ENCODE measurements around the gene ORM2. TPM values are rescaled to one million over a fixed set of nuclear protein-coding genes. Genes with fewer than 3 reads are reported as not detected.
A peak's percentile ranks its signal among the peaks of the same experiment; 100 is the strongest.
"Not testable (repeated sequence)": the region's sequence is repeated elsewhere in the genome, so short reads cannot be mapped to it uniquely, and the experiment has no call there.

ORM2 gene
- total and polyA plus RNA-seq, 9 of the 15 experiments (the other 6 are each of a cell fraction or from before 2014, with no cell fraction given): 0.98 TPM; not detected in 8

- H4K20me1 ChIP-seq (replicated peaks; ENCODE audit: control insufficient read depth, insufficient read depth, low read length); CTCF ChIA-PET (ENCODE audit: low intra/inter-chr PET ratio); H3K79me2 ChIP-seq (ENCODE audit: control insufficient read depth, insufficient read depth, low read length); in situ Hi-C loops (cut with MboI); H3K9ac ChIP-seq (ENCODE audit: insufficient read depth in 1 of 2, low read depth in 2 of 2, low read length in 2 of 2); H3K9me1 ChIP-seq (ENCODE audit: control insufficient read depth, insufficient read depth, low read length); H3K27ac ChIP-seq (ENCODE audit: extremely low read depth, low read depth, low read length); H3K9me3 ChIP-seq (replicated peaks; ENCODE audit: control insufficient read depth, insufficient read depth, low read depth, low read length); BruUV-seq (replicated peaks); H3K4me1 ChIP-seq (replicated peaks in 1 of 2; ENCODE audit: control insufficient read depth in 2 of 2, insufficient read depth in 2 of 2, low read length in 2 of 2); H3K4me3 ChIP-seq; H3K4me2 ChIP-seq (ENCODE audit: insufficient read depth, low read length); ATAC-seq; DNase-seq (ENCODE audit: extremely low read depth in 1 of 4, low spot score in 3 of 4); intact Hi-C loops (cut with micrococcal nuclease); H3K36me3 ChIP-seq (ENCODE audit: control insufficient read depth, insufficient read depth, low read length); FAIRE-seq; H2AFZ ChIP-seq (ENCODE audit: low read depth, low read length): not testable (repeated sequence)
- POLR2A ChIA-PET: interaction anchor here (0.7 kb wide), 1 partner anchor 17 kb away, joined by 4 read pairs; no protein-coding TSS in a partner anchor
- H3K27me3 ChIP-seq (ENCODE audit: control insufficient read depth in 2 of 2, insufficient read depth in 2 of 2, low read length in 2 of 2): peaks cover 25 to 51% of the 10 kb centered on the region in 2 experiments; a peak in 4 of 5 replicates
- 0% methylated on average over 6 of the region's 6 CpGs for whole genome bisulfite sequencing (ENCODE audit: insufficient coverage, low coverage, missing lambda C conversion rate)
Observed at GRCh38 chr9:114323849-114324248, 5.8 kb upstream of the ORM2 start.

DNA sequence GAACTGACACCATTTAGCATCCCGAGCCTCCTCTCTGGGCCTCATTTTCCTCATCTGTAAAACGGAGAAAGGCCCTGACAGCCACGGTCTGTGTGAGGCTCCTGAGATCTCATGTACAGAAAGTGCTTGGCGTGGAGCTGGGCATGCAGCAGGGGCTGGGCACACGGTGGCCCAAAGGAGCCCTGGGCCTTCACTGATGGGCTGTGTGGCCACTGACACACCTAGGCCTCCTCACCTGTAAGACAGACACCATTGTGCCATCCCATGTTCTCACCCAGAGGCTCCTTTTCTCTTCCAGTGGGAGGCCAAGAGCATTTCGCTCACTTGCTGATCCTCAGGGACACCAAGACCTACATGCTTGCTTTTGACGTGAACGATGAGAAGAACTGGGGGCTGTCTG is 5.2 kb upstream of the ORM2 start:
- intact Hi-C loops (cut with micrococcal nuclease): no loop called here
- no peaks in the 10 kb centered on the region for H3K36me3 ChIP-seq (ENCODE audit: control insufficient read depth, insufficient read depth, low read length)
- no peak overlapping the region for H3K4me2 ChIP-seq (ENCODE audit: insufficient read depth, low read length)
- WGBS (ENCODE audit: insufficient coverage, low coverage, missing lambda C conversion rate): 2% methylated on average over 8 of the region's 8 CpGs
- H3K4me3 ChIP-seq: no peak overlapping the region
- ATAC-seq (no peak; the same call in 2 of the 3 replicates), FAIRE-seq (no peak), DNase-seq (ENCODE audit: extremely low read depth in 1 of 4, low spot score in 3 of 4) (peak in 1 of 4 experiments; percentile 24)
- no peaks in the 10 kb centered on the region for H3K9me1 ChIP-seq (ENCODE audit: control insufficient read depth, insufficient read depth, low read length)
- POLR2A ChIA-PET: no interaction called here
- no peaks in the 10 kb centered on the region for H3K4me1 ChIP-seq (replicated peaks in 1 of 2; ENCODE audit: control insufficient read depth in 2 of 2, insufficient read depth in 2 of 2, low read length in 2 of 2)
- no peaks in the 10 kb centered on the region for H3K79me2 ChIP-seq (ENCODE audit: control insufficient read depth, insufficient read depth, low read length)
- H4K20me1 ChIP-seq (replicated peaks; ENCODE audit: control insufficient read depth, insufficient read depth, low read length): peaks cover 6% of the 10 kb centered on the region; the same call in 1 of the 2 replicates
- H3K9me3 ChIP-seq (replicated peaks; ENCODE audit: control insufficient read depth, insufficient read depth, low read depth, low read length): no peaks in the 10 kb centered on the region
- no peak overlapping the region for H3K9ac ChIP-seq (ENCODE audit: insufficient read depth in 1 of 2, low read depth in 2 of 2, low read length in 2 of 2)
- no TSS peak for BruUV-seq (replicated peaks)
- TF ChIP-seq KLF10 (CRISPR knock-in tag; IDR thresholded peaks at IDR 0.05): no peak
- TF ChIP-seq IRF2 (CRISPR knock-in tag; IDR thresholded peaks at IDR 0.05): 0 out of 2 replicates have a peak, but pooled peaks have one; percentile 51
- TF ChIP-seq PHF8 (IDR thresholded peaks at IDR 0.05; ENCODE audit: borderline replicate concordance, low read length): 0 out of 2 replicates have a peak, but pooled peaks have one; percentile 14
- peaks cover 29 to 57% of the 10 kb centered on the region in 2 experiments; a peak in 4 of 5 replicates for H3K27me3 ChIP-seq (ENCODE audit: control insufficient read depth in 2 of 2, insufficient read depth in 2 of 2, low read length in 2 of 2)
- no peak overlapping the region for H3K27ac ChIP-seq (ENCODE audit: extremely low read depth, low read depth, low read length)
- H2AFZ ChIP-seq (ENCODE audit: low read depth, low read length): no peak overlapping the region
- in situ Hi-C loops (cut with MboI): no loop called here
- CTCF ChIA-PET (ENCODE audit: low intra/inter-chr PET ratio): no interaction called here

- 1% methylated on average over 7 of the region's 9 CpGs for WGBS (ENCODE audit: insufficient coverage, low coverage, missing lambda C conversion rate)
- H3K4me1 ChIP-seq (replicated peaks in 1 of 2; ENCODE audit: control insufficient read depth in 2 of 2, insufficient read depth in 2 of 2, low read length in 2 of 2); H3K79me2 ChIP-seq (ENCODE audit: control insufficient read depth, insufficient read depth, low read length); in situ Hi-C loops (cut with MboI); H3K27ac ChIP-seq (ENCODE audit: extremely low read depth, low read depth, low read length); H4K20me1 ChIP-seq (replicated peaks; ENCODE audit: control insufficient read depth, insufficient read depth, low read length); H3K4me2 ChIP-seq (ENCODE audit: insufficient read depth, low read length); H3K36me3 ChIP-seq (ENCODE audit: control insufficient read depth, insufficient read depth, low read length); FAIRE-seq; DNase-seq (ENCODE audit: extremely low read depth in 1 of 4, low spot score in 3 of 4); H3K4me3 ChIP-seq; BruUV-seq (replicated peaks); H3K9ac ChIP-seq (ENCODE audit: insufficient read depth in 1 of 2, low read depth in 2 of 2, low read length in 2 of 2); intact Hi-C loops (cut with micrococcal nuclease); H3K9me3 ChIP-seq (replicated peaks; ENCODE audit: control insufficient read depth, insufficient read depth, low read depth, low read length); H3K9me1 ChIP-seq (ENCODE audit: control insufficient read depth, insufficient read depth, low read length); CTCF ChIA-PET (ENCODE audit: low intra/inter-chr PET ratio); H2AFZ ChIP-seq (ENCODE audit: low read depth, low read length): not testable (repeated sequence)
- peak; percentile 45 for ATAC-seq
- POLR2A ChIA-PET: interaction anchor here (0.6 kb wide), 1 partner anchor 42 kb away, joined by 3 read pairs; no protein-coding TSS in a partner anchor
- peaks cover 29 to 56% of the 10 kb centered on the region in 2 experiments; a peak in 4 of 5 replicates for H3K27me3 ChIP-seq (ENCODE audit: control insufficient read depth in 2 of 2, insufficient read depth in 2 of 2, low read length in 2 of 2)
Observed at GRCh38 chr9:114324965-114325364, 4.7 kb upstream of the ORM2 start.

Measured in K562 (cell line).